Neural progenitor cell (in vitro differentiated cells): ENCODE results near the gene FMNL2. TPM values are rescaled to one million over a fixed set of nuclear protein-coding genes. Genes with fewer than 3 reads are reported as not detected.
"Not testable (repeated sequence)": the region's sequence is repeated elsewhere in the genome, so short reads cannot be mapped to it uniquely, and the experiment has no call there.

Experiments
- DNase-seq: peaks from one replicate; pipeline ENCODE4 v3.0.0-alpha.2; 2016; ENCODE audit warnings: low spot score
- H2AFZ ChIP-seq: fragments of 200-600 bp; sonication (generic); replicated peaks from 2 replicates; pipeline ENCODE4 v1.6.1; 2016; ENCODE audit warnings: antibody characterized with exemption
- H3F3A ChIP-seq: fragments of 200-600 bp; sonication (generic); 2 replicates; pipeline ENCODE4 v1.6.1; 2016; ENCODE audit warnings: antibody characterized with exemption, low read depth
- H3K27ac ChIP-seq: fragments of 200-600 bp; sonication (generic); 2 replicates; pipeline ENCODE4 v1.5.1; 2016; ENCODE audit warnings: mild to moderate bottlenecking
- H3K27me3 ChIP-seq: fragments of 200-600 bp; sonication (generic); 2 replicates; pipeline ENCODE4 v1.6.1; 2016; ENCODE audit warnings: mild to moderate bottlenecking, moderate library complexity
- H3K36me3 ChIP-seq: fragments of 200-600 bp; sonication (generic); 2 replicates; pipeline ENCODE4 v1.5.1; 2016
- H3K4me1 ChIP-seq: fragments of 200-600 bp; sonication (generic); 2 replicates; pipeline ENCODE4 v1.6.1; 2016; ENCODE audit warnings: mixed run types
- H3K4me2 ChIP-seq: fragments of 200-600 bp; sonication (generic); 2 replicates; pipeline ENCODE4 v1.6.1; 2016
- H3K4me3 ChIP-seq: fragments of 200-600 bp; sonication (generic); 2 replicates; pipeline ENCODE4 v1.5.1; 2016
- H3K79me2 ChIP-seq: fragments of 200-600 bp; sonication (generic); 2 replicates; pipeline ENCODE4 v1.6.1; 2016; ENCODE audit warnings: low read depth
- H3K9ac ChIP-seq: fragments of 200-600 bp; sonication (generic); 2 replicates; pipeline ENCODE4 v1.6.1; 2016
- H3K9me3 ChIP-seq: fragments of 200-600 bp; sonication (generic); 2 replicates; pipeline ENCODE4 v1.5.1; 2016; ENCODE audit warnings: low read depth
- H4K20me1 ChIP-seq: fragments of 200-600 bp; sonication (generic); 2 replicates; pipeline ENCODE4 v1.6.1; 2016; ENCODE audit warnings: low read depth
- H3K27ac Mint-ChIP-seq: 3 replicates; pipeline ENCODE4 v1.8.0; 2021; ENCODE audit warnings: mixed read lengths
- H3K27me3 Mint-ChIP-seq: 2 replicates; pipeline ENCODE4 v1.8.0; 2022; ENCODE audit warnings: low read depth, mild to moderate bottlenecking, inconsistent platforms, moderate library complexity, mixed read lengths; ENCODE audit not compliant: insufficient read depth
- H3K36me3 Mint-ChIP-seq: 3 replicates; pipeline ENCODE4 v1.8.0; 2021; ENCODE audit warnings: mixed read lengths
- H3K4me1 Mint-ChIP-seq: 3 replicates; pipeline ENCODE4 v1.8.0; 2021; ENCODE audit warnings: mixed read lengths
- H3K4me3 Mint-ChIP-seq: 3 replicates; pipeline ENCODE4 v1.8.0; 2021; ENCODE audit warnings: mild to moderate bottlenecking, moderate library complexity, mixed read lengths
- H3K9me3 Mint-ChIP-seq: 3 replicates; pipeline ENCODE4 v1.8.0; 2020; ENCODE audit warnings: mixed read lengths
- EZH2 ChIP-seq: fragments of 200-600 bp; sonication (generic); IDR thresholded peaks from 2 replicates; pipeline ENCODE4 v1.6.1; 2017; ENCODE audit warnings: antibody characterized with exemption, mild to moderate bottlenecking, moderate library complexity
- EZH2phosphoT487 ChIP-seq: fragments of 200-600 bp; sonication (generic); IDR thresholded peaks from 2 replicates; pipeline ENCODE4 v1.6.1; 2017; ENCODE audit warnings: antibody characterized with exemption
- total RNA-seq: library from RNA; depleted of rRNA; stranded (reverse); fragments of >200 nt; gene quantifications from 2 replicates; pipeline ENCODE4 v1.2.3, GENCODE V29; 2015; ENCODE audit warnings: low replicate concordance
- TF ChIP-seq, protein P1 (sequence below): fragments of 200-600 bp; sonication (generic); IDR thresholded peaks from 2 replicates; pipeline ENCODE4 v1.5.1; 2017; ENCODE audit warnings: antibody characterized with exemption, mild to moderate bottlenecking

FMNL2 gene
- total RNA-seq, 1 donor from 2014 or later, result 99.7 TPM

DNA sequence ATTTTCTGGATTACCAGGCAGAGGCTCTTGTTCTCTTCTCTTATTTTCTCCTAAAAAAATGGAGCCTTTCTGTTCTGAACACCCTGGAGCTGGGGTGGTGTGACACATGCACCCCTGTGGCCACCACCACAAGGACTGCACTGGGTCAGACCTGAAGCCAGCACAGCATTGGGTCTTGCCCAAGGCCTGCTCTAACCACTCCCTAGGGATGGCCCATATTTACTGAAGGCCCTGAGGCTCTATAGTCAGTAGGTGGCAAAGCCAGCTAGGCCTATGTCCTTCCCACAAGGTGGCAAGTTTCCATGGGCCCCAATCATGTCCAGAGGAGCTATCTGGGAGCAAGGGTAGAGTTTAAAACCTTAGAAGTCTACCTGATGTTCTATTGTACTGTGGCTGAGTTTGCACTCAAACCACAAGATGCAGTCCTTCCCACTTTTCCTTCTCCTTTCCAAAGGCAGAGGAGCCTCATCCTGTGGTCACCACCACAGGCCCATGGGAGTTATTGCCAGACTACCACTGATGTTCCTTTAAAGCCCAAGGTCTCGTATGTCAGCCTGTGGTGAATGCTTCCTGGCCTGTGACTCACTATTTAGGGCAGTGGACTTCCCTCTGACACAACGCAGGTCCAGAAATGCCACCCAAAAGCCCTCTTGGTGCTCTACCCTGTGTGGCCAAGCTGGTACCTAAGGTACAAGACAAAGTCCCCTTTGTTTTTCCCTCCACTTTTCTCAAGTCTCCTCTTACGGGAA, 15.0 kb upstream of the FMNL2 start:
- Histone ChIP-seq H3K4me2 (no peak overlapping the region), H3K79me2 (no peaks in the 10 kb centered on the region), H3K4me1 (no peaks in the 10 kb centered on the region), H4K20me1 (no peaks in the 10 kb centered on the region), H2AFZ (no peak overlapping the region), H3K36me3 (no peaks in the 10 kb centered on the region), H3K27me3 (no peaks in the 10 kb centered on the region), H3K9ac (no peak overlapping the region), H3F3A (no peaks in the 10 kb centered on the region), H3K9me3 (no peaks in the 10 kb centered on the region), H3K4me3 (no peak overlapping the region), H3K27ac (no peak overlapping the region)
- no peaks in the 10 kb centered on the region for H3K27me3 Mint-ChIP-seq
- H3K4me1 Mint-ChIP-seq, result no peaks in the 10 kb centered on the region
- no peak overlapping the region for H3K4me3 Mint-ChIP-seq
- H3K27ac Mint-ChIP-seq, result no peak overlapping the region
- TF ChIP-seq EZH2, result no peak
- TF ChIP-seq EZH2phosphoT487, result no peak
- TF ChIP-seq, protein P1, sequence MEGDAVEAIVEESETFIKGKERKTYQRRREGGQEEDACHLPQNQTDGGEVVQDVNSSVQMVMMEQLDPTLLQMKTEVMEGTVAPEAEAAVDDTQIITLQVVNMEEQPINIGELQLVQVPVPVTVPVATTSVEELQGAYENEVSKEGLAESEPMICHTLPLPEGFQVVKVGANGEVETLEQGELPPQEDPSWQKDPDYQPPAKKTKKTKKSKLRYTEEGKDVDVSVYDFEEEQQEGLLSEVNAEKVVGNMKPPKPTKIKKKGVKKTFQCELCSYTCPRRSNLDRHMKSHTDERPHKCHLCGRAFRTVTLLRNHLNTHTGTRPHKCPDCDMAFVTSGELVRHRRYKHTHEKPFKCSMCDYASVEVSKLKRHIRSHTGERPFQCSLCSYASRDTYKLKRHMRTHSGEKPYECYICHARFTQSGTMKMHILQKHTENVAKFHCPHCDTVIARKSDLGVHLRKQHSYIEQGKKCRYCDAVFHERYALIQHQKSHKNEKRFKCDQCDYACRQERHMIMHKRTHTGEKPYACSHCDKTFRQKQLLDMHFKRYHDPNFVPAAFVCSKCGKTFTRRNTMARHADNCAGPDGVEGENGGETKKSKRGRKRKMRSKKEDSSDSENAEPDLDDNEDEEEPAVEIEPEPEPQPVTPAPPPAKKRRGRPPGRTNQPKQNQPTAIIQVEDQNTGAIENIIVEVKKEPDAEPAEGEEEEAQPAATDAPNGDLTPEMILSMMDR, result no peak
- DNase-seq, result no peak
- H3K9me3 Mint-ChIP-seq, result peaks cover 5% of the 10 kb centered on the region
- no peaks in the 10 kb centered on the region for H3K36me3 Mint-ChIP-seq

DNA sequence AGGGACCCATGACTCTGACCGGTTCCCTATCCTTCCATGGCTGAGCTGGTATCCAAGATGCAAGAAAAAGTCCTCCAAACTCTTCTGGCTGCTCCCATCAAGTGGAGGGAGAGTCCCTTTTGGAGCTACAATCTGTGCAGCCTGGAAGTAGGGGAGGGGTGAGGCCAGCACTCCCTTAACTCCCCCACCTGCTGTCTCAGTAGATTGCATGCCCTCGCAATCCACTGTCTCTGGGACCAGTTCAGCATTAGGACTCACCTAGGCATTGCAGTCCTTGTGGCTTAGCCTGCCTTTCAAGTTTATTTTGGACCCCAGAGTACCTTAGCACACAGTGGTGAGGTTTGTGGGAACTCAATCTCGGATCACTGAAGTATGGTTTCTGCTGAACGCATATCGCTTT, 14.2 kb upstream of the FMNL2 start:
- H3K4me1 ChIP-seq, result no peaks in the 10 kb centered on the region
- Mint-ChIP-seq H3K9me3 (no peaks in the 10 kb centered on the region), H3K27me3 (no peaks in the 10 kb centered on the region), H3K36me3 (no peaks in the 10 kb centered on the region), H3K27ac (no peak overlapping the region), H3K4me3 (no peak overlapping the region), H3K4me1 (no peaks in the 10 kb centered on the region)
- TF ChIP-seq EZH2phosphoT487 (no peak), EZH2 (no peak)
- TF ChIP-seq, protein P1, result no peak
- no peak for DNase-seq
- H3K27ac ChIP-seq, result no peak overlapping the region
- no peak overlapping the region for H3K4me2 ChIP-seq
- H3K36me3 ChIP-seq, result no peaks in the 10 kb centered on the region
- no peaks in the 10 kb centered on the region for H3K27me3 ChIP-seq
- H3K9me3 ChIP-seq, result no peaks in the 10 kb centered on the region
- no peaks in the 10 kb centered on the region for H3F3A ChIP-seq
- H2AFZ ChIP-seq, result peak overlapping the region; percentile 0
- H3K79me2 ChIP-seq, result no peaks in the 10 kb centered on the region
- no peak overlapping the region for H3K9ac ChIP-seq
- no peak overlapping the region for H3K4me3 ChIP-seq
- no peaks in the 10 kb centered on the region for H4K20me1 ChIP-seq

DNA sequence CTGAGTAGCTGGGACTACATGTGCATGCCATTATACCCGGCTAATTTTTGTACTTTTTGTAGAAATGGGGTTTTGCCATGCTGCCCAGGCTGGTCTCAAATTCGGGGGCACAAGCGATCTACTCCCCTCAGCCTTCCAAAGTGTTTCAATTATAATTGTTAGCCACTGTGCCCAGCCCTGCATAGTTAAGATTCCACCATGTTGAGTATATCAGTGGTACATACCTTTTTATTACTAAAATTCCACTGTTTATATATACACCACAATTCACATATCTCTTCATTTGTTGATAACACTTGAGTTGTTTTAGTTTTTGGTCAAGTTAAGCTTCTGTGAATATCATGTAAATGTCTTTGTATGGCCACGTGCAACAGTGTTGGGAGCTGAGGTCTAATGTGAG, 12.8 kb upstream of the FMNL2 start:
- Histone ChIP-seq H3K9ac (no peak overlapping the region), H3K9me3 (no peaks in the 10 kb centered on the region), H3K4me3 (no peak overlapping the region), H2AFZ (no peak overlapping the region), H3F3A (no peaks in the 10 kb centered on the region), H3K27me3 (no peaks in the 10 kb centered on the region), H4K20me1 (no peaks in the 10 kb centered on the region), H3K79me2 (no peaks in the 10 kb centered on the region), H3K4me2 (no peak overlapping the region), H3K36me3 (no peaks in the 10 kb centered on the region), H3K4me1 (no peaks in the 10 kb centered on the region), H3K27ac (no peak overlapping the region)
- Mint-ChIP-seq H3K9me3 (no peaks in the 10 kb centered on the region), H3K4me3 (no peak overlapping the region), H3K27me3 (no peaks in the 10 kb centered on the region), H3K4me1 (no peaks in the 10 kb centered on the region), H3K36me3 (no peaks in the 10 kb centered on the region), H3K27ac (no peak overlapping the region)
- DNase-seq, result no peak
- TF ChIP-seq, protein P1, result no peak
- no peak for TF ChIP-seq EZH2
- TF ChIP-seq EZH2phosphoT487, result no peak

DNA sequence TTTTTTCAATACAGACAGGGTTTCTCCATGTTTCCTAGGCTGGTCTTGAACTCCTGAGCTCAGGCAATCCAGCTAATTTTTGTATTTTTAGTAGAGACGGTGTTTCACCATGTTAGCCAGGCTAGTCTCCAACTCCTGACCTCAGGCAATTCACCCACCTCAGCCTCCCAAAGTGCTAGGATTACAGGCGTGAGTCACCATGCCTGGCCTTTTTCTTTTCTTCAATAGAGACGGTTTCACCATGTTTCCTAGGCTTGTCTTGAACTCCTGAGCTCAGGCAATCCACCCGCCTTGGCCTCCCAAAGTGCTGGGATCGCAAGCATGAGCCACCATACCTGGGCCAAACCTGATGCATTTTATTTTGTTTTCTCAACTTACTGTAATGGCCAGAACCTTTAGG, 9.8 kb upstream of the FMNL2 start:
- not testable (repeated sequence) for H3K4me1 Mint-ChIP-seq, H4K20me1 ChIP-seq, H3K79me2 ChIP-seq, H3K9ac ChIP-seq, H3K4me3 ChIP-seq, H3K36me3 ChIP-seq, H2AFZ ChIP-seq, H3K4me1 ChIP-seq, H3K9me3 ChIP-seq, H3K9me3 Mint-ChIP-seq, H3K27ac ChIP-seq, H3K36me3 Mint-ChIP-seq, H3K4me3 Mint-ChIP-seq, H3K27ac Mint-ChIP-seq, H3K4me2 ChIP-seq, DNase-seq, H3K27me3 ChIP-seq, H3F3A ChIP-seq, H3K27me3 Mint-ChIP-seq
